CD14-positive monocyte (primary cell): Measurements from ENCODE around the gene MARS1. TPM values are rescaled to one million over a fixed set of nuclear protein-coding genes. Genes with fewer than 3 reads are reported as not detected.
"Not testable (repeated sequence)": the region's sequence is repeated elsewhere in the genome, so short reads cannot be mapped to it uniquely, and the experiment has no call there.

ENCODE experiments used
- DNase-seq, 3 donors: peaks; one replicate each; pipeline ENCODE4 v3.0.0-alpha.2; 2011 to 2022
- H2AFZ ChIP-seq: 2 replicates; pipeline ENCODE4 v1.6.0; 2012; ENCODE audit warnings: mild to moderate bottlenecking, low read depth, low read length, inconsistent platforms; ENCODE audit not compliant: insufficient read depth, poor library complexity, severe bottlenecking
- H3K27ac ChIP-seq, 2 donors: 1 replicate in 1 of 2; 2 replicates in 1 of 2; pipeline ENCODE4 v1.5.1; 2012 to 2013; ENCODE audit warnings: low read length in 2 of 2, control low read depth in 1 of 2, inconsistent platforms in 1 of 2, low read depth in 1 of 2, mild to moderate bottlenecking in 1 of 2
- H3K27me3 ChIP-seq, 2 donors: one replicate each; pipeline versions ENCODE4 v1.6.0 to v1.6.1; 2011 to 2013; ENCODE audit warnings: low read length in 2 of 2; ENCODE audit not compliant: control insufficient read depth in 2 of 2, insufficient read depth in 2 of 2
- H3K36me3 ChIP-seq, 2 donors: replicated peaks in 1 of 2; 1 replicate in 1 of 2; 2 replicates in 1 of 2; pipeline versions ENCODE4 v1.5.1 to v1.6.1; 2012 to 2013; ENCODE audit warnings: low read length in 2 of 2, control low read depth in 1 of 2, inconsistent platforms in 1 of 2, mild to moderate bottlenecking in 1 of 2; ENCODE audit not compliant: insufficient read depth in 2 of 2, control insufficient read depth in 1 of 2
- H3K4me1 ChIP-seq, 2 donors: 1 replicate in 1 of 2; 2 replicates in 1 of 2; pipeline versions ENCODE4 v1.5.1 to v1.6.1; 2012 to 2013; ENCODE audit warnings: low read length in 2 of 2, control low read depth in 1 of 2, inconsistent platforms in 1 of 2, mild to moderate bottlenecking in 1 of 2, moderate library complexity in 1 of 2; ENCODE audit not compliant: insufficient read depth in 2 of 2, control insufficient read depth in 1 of 2
- H3K4me2 ChIP-seq: replicated peaks from 2 replicates; pipeline ENCODE3; 2012; ENCODE audit warnings: low read length, moderate library complexity, mild to moderate bottlenecking; ENCODE audit not compliant: poor library complexity, severe bottlenecking; ENCODE audit errors: extremely low read depth
- H3K4me3 ChIP-seq, 3 experiments: fragments of 200-600 bp in 1 of 3; sonication (generic) in 1 of 3; replicated peaks in 1 of 3; 1 replicate in 2 of 3; 2 replicates in 1 of 3; pipeline ENCODE4 v1.5.1; 2011 to 2013; ENCODE audit warnings: low read length in 3 of 3, mild to moderate bottlenecking in 3 of 3, control low read depth in 2 of 3, low read depth in 2 of 3, inconsistent platforms in 1 of 3, moderate library complexity in 1 of 3
- H3K79me2 ChIP-seq: 2 replicates; pipeline ENCODE4 v1.6.0; 2012; ENCODE audit warnings: mild to moderate bottlenecking, control low read depth, inconsistent platforms, low read length, moderate library complexity; ENCODE audit not compliant: insufficient read depth
- H3K9ac ChIP-seq: 2 replicates; pipeline ENCODE4 v1.6.0; 2017; ENCODE audit warnings: low read length, mild to moderate bottlenecking; ENCODE audit not compliant: insufficient read depth, poor library complexity, severe bottlenecking
- H3K9me3 ChIP-seq, 2 donors: replicated peaks in 1 of 2; 1 replicate in 1 of 2; 2 replicates in 1 of 2; pipeline versions ENCODE4 v1.5.1 to v1.6.1; 2012 to 2013; ENCODE audit warnings: low read length in 2 of 2, control low read depth in 1 of 2; ENCODE audit not compliant: control insufficient read depth in 1 of 2, insufficient read depth in 1 of 2
- H4K20me1 ChIP-seq: 2 replicates; pipeline ENCODE4 v1.6.0; 2012; ENCODE audit warnings: mild to moderate bottlenecking, low read length, control low read depth, moderate library complexity; ENCODE audit not compliant: insufficient read depth
- H3K27ac Mint-ChIP-seq, 7 donors: one replicate each; pipeline ENCODE4 v1.8.0; 2020; ENCODE audit warnings: mild to moderate bottlenecking in 7 of 7, mixed read lengths in 7 of 7, moderate library complexity in 6 of 7, inconsistent platforms in 2 of 7
- H3K27me3 Mint-ChIP-seq, 3 donors: one replicate each; pipeline ENCODE4 v1.8.0; 2021 to 2022; ENCODE audit warnings: low read depth in 3 of 3, mild to moderate bottlenecking in 3 of 3, mixed read lengths in 3 of 3, moderate library complexity in 3 of 3, inconsistent platforms in 1 of 3
- H3K36me3 Mint-ChIP-seq, 2 donors: one replicate each; pipeline ENCODE4 v1.8.0; 2020; ENCODE audit warnings: mixed read lengths in 2 of 2, inconsistent platforms in 1 of 2, mild to moderate bottlenecking in 1 of 2
- H3K4me1 Mint-ChIP-seq: one replicate; pipeline ENCODE4 v1.8.0; 2020; ENCODE audit warnings: mild to moderate bottlenecking, mixed read lengths
- H3K4me3 Mint-ChIP-seq, 2 donors: one replicate each; pipeline ENCODE4 v1.8.0; 2020; ENCODE audit warnings: mild to moderate bottlenecking in 2 of 2, mixed read lengths in 2 of 2, moderate library complexity in 1 of 2
- H3K9me3 Mint-ChIP-seq, 7 donors: one replicate each; pipeline ENCODE4 v1.8.0; 2020 to 2022; ENCODE audit warnings: mixed read lengths in 7 of 7, mild to moderate bottlenecking in 6 of 7, moderate library complexity in 6 of 7, inconsistent platforms in 2 of 7
- CTCF ChIP-seq: fragments of 200-600 bp; IDR thresholded peaks from one replicate; pipeline ENCODE4 v1.8.0; 2022; ENCODE audit warnings: antibody characterized with exemption, mild to moderate bottlenecking
- WGBS: methylation state at CpG from one replicate; pipeline ENCODE4 v1.1.5; 2013; ENCODE audit warnings: missing lambda C conversion rate; ENCODE audit not compliant: insufficient coverage; 5-methylcytosine and 5-hydroxymethylcytosine counted together
- intact Hi-C, 2 donors: fragments of 100-400 bp; cut with micrococcal nuclease; formaldehyde crosslinking; loops; one replicate each; pipeline versions ENCODE4 v1.15.0 to v1.15.1; 2023
- polyA plus RNA-seq, 3 donors: library from polyadenylated mRNA; depleted of rRNA in 1 of 3; unstranded in 2 of 3; stranded (reverse) in 1 of 3; fragments of 300-500 nt in 2 of 3; fragments of >200 nt in 1 of 3; fragmentation: Illumina TruSeq in 2 of 3; gene quantifications; 1 replicate in 2 of 3; 2 replicates in 1 of 3; pipeline ENCODE4 v1.2.3, GENCODE V29; 2012 to 2021

Gene MARS1
- polyA plus RNA-seq, 3 donors: 63.5 to 164 (median 79.8) TPM

- Mint-ChIP-seq H3K4me3 (no peak overlapping the region), H3K9me3 (peaks cover 0 to 3% (median 0%) of the 10 kb centered on the region in 7 donors), H3K27me3 (peaks cover 0 to 2% (median 0%) of the 10 kb centered on the region in 3 donors), H3K4me1 (peaks cover 21% of the 10 kb centered on the region), H3K27ac (peak overlapping the region in 3 of 7 donors; percentile 15 to 80 (median 20)), H3K36me3 (peaks cover 48 to 73% of the 10 kb centered on the region in 2 donors)
- intact Hi-C loops: no loop called here
- no peaks in the 10 kb centered on the region for H3K9me3 ChIP-seq
- no peak overlapping the region for H2AFZ ChIP-seq
- peaks cover 16% of the 10 kb centered on the region for H3K79me2 ChIP-seq
- H3K36me3 ChIP-seq: peaks cover 43 to 51% of the 10 kb centered on the region in 2 donors
- H4K20me1 ChIP-seq: peaks cover 11% of the 10 kb centered on the region
- H3K4me3 ChIP-seq: no peak overlapping the region
- peaks cover 16 to 21% of the 10 kb centered on the region in 2 donors for H3K4me1 ChIP-seq
- H3K27ac ChIP-seq: no peak overlapping the region
- DNase-seq: no peak
- no peak overlapping the region for H3K4me2 ChIP-seq
- H3K27me3 ChIP-seq: no peaks in the 10 kb centered on the region
- 91% methylated on average over 9 of the region's 15 CpGs for WGBS
- peak; percentile 22 for TF ChIP-seq CTCF
- no peak overlapping the region for H3K9ac ChIP-seq
These were observed 3.8 kb downstream of the MARS1 start for GRCh38 chr12:57491393-57492280.

- intact Hi-C loops, H3K27me3 Mint-ChIP-seq, H3K4me1 ChIP-seq, H3K9me3 Mint-ChIP-seq, H3K27me3 ChIP-seq, H3K4me3 ChIP-seq, DNase-seq, H3K79me2 ChIP-seq, H3K27ac Mint-ChIP-seq, H3K27ac ChIP-seq, H3K9ac ChIP-seq, H3K9me3 ChIP-seq, H3K4me1 Mint-ChIP-seq, H3K4me2 ChIP-seq, H2AFZ ChIP-seq, H3K4me3 Mint-ChIP-seq: not testable (repeated sequence)
- 95% methylated on average over 29 of the region's 48 CpGs for WGBS
- Histone ChIP-seq H4K20me1 (peaks cover 17% of the 10 kb centered on the region), H3K36me3 (peaks cover 51 to 70% of the 10 kb centered on the region in 2 donors)
- peaks cover 64 to 91% of the 10 kb centered on the region in 2 donors for H3K36me3 Mint-ChIP-seq
These were observed 7.3 kb downstream of the MARS1 start for GRCh38 chr12:57495051-57495701.
